GM21529 (cell line): ENCODE data around the gene SH3BGRL3.

Source experiments
- ATAC-seq: cut with Tn5 transposase; IDR thresholded peaks from one replicate; pipeline ENCODE4 v1.9.1; 2021; ENCODE audit not compliant: unreplicated experiment

Gene SH3BGRL3

DNA sequence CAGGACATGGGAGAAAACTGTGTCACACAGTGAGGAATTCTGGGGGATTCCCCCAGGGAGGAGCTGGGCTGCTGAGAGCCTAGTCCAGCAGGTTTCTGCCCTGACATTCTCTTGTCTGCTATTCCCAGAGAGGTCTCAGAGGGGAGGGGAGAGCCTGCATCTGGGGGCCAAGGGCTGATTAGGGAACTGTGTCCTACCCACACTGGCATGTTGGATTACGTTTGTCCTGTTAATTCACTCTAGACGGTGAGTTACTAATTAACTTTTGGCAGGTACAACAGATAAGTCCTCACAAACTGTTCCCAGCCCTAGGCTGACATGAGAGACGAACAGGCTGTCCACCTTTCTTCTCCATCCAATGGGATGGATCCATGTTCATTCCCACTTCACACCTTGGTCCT lies 2.6 kb upstream of the SH3BGRL3 start:
- no peak for ATAC-seq

DNA sequence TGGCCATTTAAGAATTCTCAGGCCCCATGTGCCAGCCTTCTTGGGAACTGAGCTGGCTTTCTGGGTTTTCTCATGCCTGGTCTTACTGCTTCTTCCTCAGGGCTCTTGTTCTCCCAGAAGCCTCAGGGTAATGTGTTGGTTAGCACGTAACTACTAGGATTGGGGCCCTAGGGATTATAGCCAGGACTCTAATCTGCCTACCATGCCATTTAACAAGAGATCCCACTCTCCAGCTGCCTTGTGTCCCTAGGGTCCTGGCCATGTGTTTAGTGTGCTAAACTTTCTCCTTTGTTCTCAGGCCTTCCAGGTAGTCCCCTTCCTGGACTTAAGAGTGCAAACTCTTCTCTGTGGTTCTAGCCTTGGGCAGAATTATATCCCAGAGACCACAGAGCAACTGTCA lies 2.2 kb upstream of the SH3BGRL3 start:
- no peak for ATAC-seq

DNA sequence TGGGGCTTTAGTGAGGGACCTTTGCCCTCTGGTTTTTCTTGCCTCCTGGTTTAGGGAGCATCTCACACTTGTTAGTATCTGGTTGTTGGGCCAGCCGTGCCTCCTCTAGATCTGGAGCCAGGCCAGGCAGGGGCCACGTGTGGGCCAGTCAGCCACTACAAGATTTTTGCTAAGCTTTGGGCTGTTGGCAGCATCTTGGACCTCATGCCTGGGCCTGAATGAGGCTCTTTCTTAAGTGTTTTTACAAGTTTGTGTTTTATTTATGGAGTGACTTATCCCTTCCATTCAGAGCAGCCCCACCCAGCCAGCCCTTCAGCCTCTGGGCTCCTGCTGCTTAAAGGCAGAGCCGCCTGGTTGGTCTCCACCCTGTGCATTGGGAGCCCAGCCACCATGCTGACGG lies 1.6 kb upstream of the SH3BGRL3 start:
- no peak for ATAC-seq

DNA sequence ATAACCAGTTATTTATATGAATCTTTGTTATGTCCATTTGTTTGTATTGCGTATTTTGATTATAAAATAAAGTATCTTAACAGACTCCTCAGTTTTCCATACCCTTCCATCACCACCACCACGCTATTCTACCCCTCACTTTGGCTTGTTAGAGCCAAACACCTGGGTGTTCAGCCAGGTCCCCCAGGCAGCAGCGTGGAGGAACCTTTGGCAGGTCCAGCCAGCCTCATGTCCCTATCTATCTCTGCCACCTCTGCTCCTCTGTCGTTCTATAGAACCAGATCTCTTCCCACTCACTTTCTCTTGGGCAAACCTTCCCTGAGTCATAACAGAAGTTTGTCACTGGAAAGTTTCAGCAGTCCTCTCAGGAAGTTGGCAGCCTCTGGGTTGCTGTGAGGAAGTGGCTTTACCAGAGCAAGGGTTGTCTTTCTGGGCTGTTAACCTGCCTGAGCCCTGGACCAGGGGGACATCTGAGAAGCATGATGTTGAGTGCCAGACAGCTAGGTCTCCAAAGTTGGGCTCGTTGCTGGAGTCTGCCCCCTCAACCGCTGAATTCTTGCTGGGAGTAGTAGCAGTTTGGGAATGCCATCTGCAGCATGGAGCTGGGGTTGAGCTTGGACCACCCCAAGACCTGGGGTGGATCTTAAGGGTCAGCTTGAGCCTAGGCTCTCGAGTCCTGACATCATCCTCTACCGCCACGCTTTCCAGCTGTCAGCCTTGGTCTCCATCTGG lies 996 bp upstream of the SH3BGRL3 start:
- ATAC-seq: no peak

DNA sequence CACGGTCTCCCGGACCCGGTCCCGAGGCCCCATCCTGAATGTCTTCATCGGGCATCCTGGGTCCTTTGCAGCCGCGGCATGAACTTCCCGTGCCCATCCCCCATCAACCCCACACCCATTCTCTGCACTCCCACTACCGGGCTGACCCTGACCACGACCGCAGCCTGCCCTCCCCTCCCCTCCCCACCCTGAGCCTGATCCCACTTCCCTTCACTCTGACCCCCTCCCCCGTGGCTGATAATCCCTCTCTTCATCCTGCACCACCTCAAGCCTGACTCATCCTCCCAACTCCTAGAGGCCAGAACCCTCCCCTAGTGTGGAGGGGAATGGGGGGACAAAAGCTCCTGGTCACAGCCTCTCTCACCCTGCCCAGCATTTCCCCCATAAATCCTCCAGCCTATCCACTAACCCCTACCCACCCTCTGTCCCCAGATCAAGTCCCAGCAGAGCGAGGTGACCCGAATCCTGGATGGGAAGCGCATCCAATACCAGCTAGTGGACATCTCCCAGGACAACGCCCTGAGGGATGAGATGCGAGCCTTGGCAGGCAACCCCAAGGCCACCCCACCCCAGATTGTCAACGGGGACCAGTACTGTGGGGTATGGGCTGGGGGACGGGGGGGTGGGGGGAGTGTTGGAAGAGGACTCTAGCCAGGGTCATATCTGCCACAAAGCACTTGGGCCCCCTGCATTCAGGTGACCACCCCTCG lies 602 bp downstream of the SH3BGRL3 start:
- no peak for ATAC-seq

DNA sequence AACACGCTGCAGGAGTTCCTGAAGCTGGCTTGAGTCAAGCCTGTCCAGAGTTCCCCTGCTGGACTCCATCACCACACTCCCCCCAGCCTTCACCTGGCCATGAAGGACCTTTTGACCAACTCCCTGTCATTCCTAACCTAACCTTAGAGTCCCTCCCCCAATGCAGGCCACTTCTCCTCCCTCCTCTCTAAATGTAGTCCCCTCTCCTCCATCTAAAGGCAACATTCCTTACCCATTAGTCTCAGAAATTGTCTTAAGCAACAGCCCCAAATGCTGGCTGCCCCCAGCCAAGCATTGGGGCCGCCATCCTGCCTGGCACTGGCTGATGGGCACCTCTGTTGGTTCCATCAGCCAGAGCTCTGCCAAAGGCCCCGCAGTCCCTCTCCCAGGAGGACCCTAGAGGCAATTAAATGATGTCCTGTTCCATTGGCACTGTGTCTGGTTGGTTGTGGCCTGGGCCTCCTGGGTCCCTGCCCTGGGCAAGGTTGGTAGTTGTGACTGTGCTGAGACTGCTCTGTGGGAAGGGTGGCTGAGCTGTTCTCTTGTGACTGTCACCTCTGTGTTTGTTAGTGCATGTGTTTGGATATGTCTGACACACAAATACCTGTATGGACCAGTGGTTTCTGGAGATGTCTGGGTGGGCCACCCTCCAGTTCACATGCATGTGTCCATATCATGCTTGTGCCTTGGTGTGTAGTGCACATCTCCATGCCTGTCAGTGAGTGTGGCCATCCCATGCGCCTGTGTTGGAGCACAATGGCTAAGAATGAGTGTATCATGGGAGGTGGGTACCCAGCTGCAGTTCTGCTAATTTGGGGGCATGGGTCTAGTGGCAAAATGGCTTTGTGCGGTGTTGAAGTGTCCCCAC lies 1.4 kb downstream of the SH3BGRL3 start:
- no peak for ATAC-seq

DNA sequence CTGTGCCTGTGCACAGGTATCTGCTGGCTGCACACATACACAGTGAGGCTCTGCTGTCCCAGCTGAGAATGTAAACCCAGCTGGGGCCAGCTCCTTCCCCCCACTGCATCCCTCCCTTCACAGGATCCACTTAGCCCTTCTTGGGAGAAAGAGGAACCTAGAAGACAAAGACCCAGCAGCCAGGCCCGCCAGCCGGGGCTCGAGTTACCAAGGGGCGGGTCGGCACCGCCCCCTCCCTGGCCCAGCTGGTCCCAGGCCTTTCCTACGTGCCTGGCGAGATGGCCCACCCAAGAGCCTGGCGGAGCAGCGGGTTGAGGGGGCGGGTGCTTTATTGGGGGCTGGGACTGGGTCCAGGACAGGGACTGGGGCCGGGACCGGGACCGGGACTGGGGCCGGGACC lies 2.1 kb downstream of the SH3BGRL3 start:
- no peak for ATAC-seq

DNA sequence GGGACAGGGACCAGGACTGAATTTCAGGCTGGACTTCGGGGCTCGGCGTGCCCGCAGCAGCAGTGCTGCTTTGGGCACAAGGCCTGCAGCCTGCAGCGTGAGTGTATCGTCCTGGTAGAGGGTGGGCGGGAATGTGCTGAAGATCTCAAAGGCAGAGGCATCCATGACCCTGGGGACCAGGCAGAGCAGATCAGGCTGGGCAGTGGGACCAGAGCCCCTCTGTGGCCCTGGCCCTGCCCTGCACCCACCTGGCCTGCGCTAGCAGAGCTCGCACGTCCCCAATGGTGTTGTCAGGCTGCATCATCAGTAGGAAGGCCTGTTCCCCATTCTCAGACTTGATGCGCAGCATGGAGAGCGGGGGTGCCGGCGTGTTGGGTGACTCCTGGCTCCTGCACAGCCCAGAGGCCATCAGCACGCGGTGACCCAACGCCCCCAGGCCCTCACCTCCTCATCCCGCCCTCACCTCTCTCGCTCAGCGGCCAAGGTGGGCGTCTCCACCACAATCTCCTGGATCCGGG lies 2.6 kb downstream of the SH3BGRL3 start:
- ATAC-seq: no peak

DNA sequence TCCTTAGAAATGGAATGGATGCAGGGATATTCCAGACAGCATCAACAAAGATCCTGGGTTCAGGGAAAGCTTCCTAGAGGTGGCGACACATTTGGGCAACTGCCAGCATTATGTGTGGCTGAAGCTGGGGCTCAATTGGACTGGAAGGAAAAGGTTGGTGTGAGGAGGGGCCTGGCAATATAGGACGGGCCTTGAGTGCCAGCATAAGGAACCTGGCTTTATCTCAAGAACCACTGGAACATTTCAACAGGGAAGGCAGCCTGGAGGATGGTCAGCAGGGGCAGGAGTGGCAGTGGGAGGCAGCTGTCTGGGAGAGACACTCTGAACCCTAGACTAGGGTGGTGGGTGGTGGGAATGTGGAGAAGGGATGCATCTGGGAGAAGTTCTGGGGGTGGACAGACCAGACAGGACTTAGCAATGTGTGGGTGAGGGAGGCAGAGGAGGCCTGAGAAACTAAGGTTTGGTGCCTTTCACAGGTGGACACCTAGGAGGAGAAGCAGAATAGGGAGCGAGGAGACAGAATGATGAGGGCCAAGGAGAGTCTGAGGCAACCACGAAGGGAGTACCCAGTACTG lies 3.5 kb downstream of the SH3BGRL3 start:
- no peak for ATAC-seq

DNA sequence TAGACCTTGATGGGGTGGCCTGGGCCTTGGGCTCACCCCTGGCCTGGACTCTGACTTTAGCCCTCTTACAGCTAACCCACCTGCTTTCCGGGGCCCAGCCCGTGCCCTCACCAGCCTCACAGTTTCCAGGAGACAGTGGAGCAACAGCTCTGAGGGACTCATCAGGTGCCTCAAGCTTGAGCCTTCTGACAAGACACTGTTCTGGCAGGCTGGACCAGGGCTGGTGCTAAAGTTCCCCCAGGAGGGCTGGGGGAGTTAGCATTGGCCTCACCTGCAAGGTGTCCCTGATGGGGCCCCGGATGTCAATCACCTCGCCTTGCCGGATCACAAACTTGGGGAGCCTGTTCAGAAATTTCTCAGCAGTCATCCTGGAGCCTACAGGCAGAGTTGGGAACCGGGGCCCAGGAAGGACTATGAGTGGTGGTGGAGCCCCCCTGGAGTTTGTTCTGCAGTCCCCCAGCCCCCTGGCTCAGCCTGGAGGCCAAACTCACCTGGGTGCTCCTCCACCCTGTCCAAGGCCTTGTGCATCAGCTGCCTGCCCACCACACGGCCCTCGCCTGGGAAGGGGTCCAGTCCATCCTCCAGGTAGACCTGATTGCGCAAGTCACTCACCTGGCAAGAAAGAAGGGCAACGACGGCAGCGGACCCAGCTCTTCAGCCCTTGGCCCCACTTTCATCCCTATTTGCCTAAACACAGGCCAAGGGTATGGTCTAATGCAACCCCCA lies 4.1 kb downstream of the SH3BGRL3 start:
- no peak for ATAC-seq

DNA sequence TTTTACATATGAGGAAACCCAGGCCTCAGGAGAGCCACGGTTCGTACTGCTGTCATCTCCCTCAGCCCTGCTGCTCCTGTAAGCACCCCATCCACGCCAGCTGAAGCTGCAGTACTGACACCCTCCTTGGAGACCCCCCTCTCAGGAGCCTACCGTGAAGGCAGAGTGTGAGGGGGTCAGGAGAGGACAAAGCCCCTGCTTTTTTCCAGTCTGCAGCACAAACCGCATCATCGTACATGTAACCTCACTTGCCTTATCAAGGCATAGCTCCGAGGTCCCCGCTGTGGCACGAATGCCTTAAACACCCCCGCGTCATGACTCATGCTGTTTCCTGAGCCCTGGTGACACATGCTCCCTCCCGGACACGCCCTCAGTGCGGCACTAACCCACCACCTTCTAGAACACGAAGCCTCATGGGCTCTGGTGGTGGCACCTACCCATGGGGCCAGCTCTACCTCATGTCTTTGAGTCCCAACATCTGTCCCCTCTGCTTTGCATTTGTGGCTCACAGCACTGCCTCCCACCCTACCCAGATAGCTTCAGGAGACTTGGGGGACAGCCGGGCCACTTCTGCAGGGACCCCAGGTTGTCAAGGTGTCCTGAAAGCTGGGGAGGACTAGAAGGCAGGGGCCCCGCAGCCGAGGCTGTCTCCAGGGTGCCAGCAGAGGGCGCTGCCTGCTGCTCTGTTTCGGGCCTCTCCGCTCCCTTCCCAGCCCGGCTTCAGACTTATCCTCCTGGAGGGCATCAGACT lies 4.9 kb downstream of the SH3BGRL3 start:
- no peak for ATAC-seq

DNA sequence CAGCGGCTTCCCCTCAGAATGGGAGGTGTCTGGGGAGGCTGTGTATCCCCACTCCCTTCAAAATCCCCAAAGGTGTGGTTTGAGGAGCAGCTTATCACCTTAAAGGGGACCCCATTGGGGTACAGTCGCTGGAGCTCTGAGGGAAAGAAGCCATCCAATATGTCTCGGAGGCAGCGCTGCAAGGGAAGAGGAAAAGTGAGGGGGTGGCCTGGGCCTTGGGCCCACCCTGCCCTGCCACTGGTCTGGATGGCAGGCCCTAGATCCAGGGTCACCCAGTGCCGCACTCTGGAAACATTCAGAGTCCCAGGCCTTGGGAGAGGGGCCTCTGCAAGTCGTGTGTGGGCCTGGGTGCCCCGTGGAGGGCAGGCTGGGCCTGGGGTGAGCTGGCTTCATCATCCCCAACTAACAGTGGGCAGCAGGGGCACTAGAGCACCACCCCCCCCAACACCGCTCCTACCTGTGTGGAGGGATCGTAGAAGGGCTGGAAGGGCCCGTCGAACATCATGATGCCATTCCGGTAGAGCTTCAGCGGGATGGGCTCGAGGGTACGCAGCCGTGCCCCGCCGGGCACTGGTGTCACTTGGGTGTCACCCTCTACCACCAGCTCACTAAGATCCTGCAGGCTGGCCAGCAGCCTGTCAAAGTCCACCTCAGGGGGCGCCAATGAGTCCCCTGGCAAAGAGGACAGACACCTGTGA lies 5.6 kb downstream of the SH3BGRL3 start:
- ATAC-seq: no peak

DNA sequence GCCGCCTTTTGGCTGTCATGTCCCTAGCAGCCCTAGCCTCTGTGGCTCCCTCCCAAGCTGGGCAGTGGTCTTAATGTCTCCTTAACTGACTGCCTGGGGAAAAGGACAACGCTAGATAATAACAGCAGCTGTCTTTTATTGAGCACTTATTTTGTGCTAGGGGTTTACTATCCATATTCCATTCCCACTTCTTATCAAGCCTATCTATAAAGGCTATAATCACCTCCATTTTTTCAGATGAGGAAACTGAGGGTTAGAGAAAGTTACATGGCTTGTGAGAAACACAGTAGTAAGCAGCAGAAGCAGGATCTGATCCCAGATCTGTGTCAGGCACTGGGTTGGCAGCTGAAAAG lies 6.2 kb downstream of the SH3BGRL3 start:
- no peak for ATAC-seq

DNA sequence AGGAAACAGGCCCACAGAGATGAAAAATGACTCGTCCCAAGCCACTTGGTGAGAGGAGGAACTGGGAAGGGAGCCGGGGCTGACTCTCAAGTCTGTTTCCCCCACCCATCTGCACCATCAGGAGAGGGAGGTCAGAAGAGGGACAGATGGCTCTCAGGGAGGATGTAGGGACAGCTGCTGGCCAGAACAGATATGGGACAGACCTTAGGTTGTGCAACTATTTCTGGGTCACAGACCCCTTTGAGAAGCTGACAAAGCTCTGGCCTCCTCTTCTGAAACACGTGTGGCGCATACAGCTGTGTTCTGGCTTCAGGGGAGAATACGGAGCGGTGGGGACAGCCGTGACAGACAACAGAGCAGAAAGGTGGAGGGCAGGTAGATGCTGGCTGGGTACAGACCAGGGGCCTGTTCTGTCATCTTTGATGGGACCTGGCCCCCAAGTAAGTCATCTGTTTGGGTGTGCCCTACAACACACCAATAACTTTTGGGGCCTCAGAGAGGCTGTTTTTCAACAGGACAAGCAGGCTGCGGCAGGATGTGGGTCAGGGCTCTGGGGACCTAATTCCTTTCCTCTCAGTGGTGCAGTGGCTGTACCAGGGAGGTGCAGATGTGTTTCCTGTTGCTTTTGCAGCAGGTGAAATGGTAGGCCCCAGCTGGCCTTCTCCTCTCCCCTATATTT lies 7.3 kb downstream of the SH3BGRL3 start:
- ATAC-seq: peak; percentile 43

DNA sequence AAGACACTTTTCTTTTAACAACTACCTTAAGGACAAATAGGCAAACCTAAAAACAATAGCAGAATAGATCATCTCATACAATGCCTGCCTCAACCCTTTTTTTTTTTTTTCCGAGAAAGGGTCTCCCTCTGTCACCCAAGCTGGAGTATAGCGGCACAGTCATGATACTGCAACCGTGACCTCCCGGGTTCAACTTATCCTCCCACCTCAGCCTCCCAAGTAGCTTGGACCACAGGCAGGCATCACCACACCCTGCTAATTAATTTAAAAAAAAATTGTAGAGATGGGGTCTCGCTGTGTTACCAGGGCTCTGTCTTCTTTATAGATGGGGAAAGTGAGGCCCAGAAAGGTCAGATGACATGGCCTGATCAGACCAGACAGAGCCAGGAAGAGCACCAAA lies 7.9 kb downstream of the SH3BGRL3 start:
- ATAC-seq: no peak

DNA sequence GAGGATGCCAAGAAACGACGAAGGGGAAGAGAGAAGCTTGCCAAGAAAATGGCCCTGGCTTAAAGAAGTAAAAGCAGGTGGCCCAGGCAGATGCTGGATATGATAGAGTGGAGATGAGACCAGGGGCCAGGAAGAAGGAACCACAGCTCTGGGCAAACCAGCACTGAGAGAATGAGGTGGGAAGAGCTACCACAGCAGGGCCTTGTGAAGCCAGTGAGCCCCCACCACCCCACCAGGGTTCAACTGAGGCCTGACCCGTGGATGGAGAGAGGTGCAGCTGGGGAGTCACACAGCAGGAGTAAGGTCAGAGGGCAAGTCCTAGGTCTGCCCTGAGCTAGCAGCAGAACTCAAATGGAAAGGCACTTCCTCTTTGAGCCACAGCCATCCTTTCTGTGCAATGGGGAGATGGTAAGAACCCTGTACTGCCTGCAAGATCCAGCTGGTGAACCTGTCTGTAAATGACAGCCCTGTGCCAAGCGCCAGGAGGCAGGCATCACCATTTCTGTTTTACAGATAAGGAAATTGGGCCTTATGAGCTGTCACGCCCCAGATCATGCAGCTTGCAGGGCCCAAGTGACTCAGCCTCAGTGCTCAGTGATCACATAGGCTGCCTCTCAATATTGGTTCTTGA lies 8.5 kb downstream of the SH3BGRL3 start:
- no peak for ATAC-seq

DNA sequence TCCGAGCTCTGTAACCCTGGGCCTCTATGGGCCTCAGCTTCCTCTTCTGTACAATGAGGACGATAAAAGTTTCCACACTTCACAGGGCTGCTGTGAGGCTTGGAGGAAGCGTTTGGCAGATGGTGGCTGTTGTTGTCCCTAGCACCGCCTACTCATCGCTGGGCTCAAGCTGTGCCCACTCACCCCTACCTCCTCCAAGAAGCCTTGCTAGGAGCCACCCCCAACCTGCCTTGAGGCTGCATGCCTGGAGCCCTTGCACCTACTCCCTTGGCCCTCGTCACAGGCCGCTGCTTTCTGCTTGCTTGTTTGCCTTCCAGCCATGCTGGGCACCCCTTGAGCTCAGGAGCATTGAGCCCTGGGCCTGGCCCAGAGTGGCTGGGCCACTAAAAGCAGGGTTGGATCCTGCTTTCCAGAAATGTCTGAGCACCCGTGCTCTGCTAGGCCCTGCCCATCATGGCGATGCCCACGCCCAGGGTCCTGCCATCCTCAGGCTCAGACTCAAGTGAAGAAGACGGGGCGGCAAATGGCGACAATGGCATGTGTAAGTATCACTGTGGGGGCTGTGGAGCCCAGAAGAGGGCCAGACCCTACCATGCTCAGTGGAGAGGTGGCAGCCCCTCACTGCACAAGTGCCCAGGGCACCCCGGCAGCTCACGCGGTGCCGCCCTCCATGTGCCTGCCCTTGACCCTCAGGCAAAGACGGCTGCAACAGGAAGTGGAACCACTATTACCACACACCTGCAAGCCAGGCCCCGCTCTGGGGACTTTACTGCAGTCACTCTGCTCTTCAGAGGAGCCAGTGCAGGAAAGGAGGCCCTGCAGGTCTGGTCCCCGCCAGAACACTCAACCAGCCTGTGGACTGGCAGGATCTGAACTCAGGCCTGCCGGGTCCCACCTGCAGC lies 9.5 kb downstream of the SH3BGRL3 start:
- peak; percentile 39 for ATAC-seq
